ENCODE measurements around the gene PLVAP. TPM values are rescaled to one million over a fixed set of nuclear protein-coding genes. Genes with fewer than 3 reads are reported as not detected.

The PLVAP gene
- polyA plus RNA-seq, 2 of the 4 experiments (the other 2 are of a cell fraction), result not detected

- H3K27ac ChIP-seq, result peak overlapping the region in 1 of 2 experiments; percentile 98; a peak in 3 of 6 replicates
- ATAC-seq (no peak), FAIRE-seq (no peak), DNase-seq (ENCODE audit: low read depth in 1 of 2, low spot score in 1 of 2) (no peak)
- WGBS (ENCODE audit: missing lambda C conversion rate), result 56% methylated on average over 10 of the region's 10 CpGs
- peaks cover 25% of the 10 kb centered on the region for H3K4me1 ChIP-seq
- ChIA-PET POLR2A (interaction anchor here (0.6 kb wide), 1 partner anchor 68 kb away, joined by 5 read pairs; no protein-coding TSS in a partner anchor), CTCF (interaction anchor here (0.7 to 1.3 kb wide), 2 partner anchors 8 to 43 kb away, joined by 3 read pairs; no protein-coding TSS in a partner anchor)
- TF ChIP-seq CHD4 (IDR thresholded peaks at IDR 0.05; ENCODE audit: borderline replicate concordance) (no peak), CBX8 (IDR thresholded peaks at IDR 0.05) (no peak), SMC3 (IDR thresholded peaks at IDR 0.05) (no peak), REST (IDR thresholded peaks at IDR 0.05) (no peak), HMGXB4 (CRISPR knock-in tag; IDR thresholded peaks at IDR 0.05; ENCODE audit: borderline replicate concordance) (no peak), ELK1 (IDR thresholded peaks at IDR 0.05; ENCODE audit: low read depth, low read length) (no peak), FOSB (CRISPR knock-in tag; IDR thresholded peaks at IDR 0.05) (no peak), USF2 (IDR thresholded peaks at IDR 0.05) (no peak), JUN (IDR thresholded peaks at IDR 0.05) (no peak), POLR2AphosphoS2 (conservative IDR thresholded peaks at IDR 0.05; ENCODE audit: low read length) (no peak), EHMT2 (IDR thresholded peaks at IDR 0.05; ENCODE audit: low read depth) (no peak), ZC3H11A (IDR thresholded peaks at IDR 0.05) (no peak), CEBPB (IDR thresholded peaks at IDR 0.05) (no peak)
- TF ChIP-seq, protein P1, sequence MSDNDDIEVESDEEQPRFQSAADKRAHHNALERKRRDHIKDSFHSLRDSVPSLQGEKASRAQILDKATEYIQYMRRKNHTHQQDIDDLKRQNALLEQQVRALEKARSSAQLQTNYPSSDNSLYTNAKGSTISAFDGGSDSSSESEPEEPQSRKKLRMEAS (IDR thresholded peaks at IDR 0.05), result no peak
- no peaks in the 10 kb centered on the region for H3K9me3 ChIP-seq
- no peak overlapping the region; the same call in 2 of the 3 replicates for H3K4me3 ChIP-seq
- H3K4me2 ChIP-seq, result peak overlapping the region; percentile 84
Measured at GRCh38 chr19:17335575-17335974, 41.6 kb downstream of the PLVAP start.

- H3K4me1 ChIP-seq, result peaks cover 21% of the 10 kb centered on the region
- H3K9me3 ChIP-seq, result no peaks in the 10 kb centered on the region
- DNase-seq (ENCODE audit: low read depth in 1 of 2, low spot score in 1 of 2) (peak; percentile 73 to 99), ATAC-seq (peak; percentile 63 to 72), FAIRE-seq (no peak)
- ChIA-PET POLR2A (interaction anchor here (0.6 to 1.0 kb wide), 4 partner anchors 26 to 68 kb away, joined by 3 to 5 read pairs (median 4); partner anchors contain the start of genes BABAM1, DDA1 and MRPL34), CTCF (interaction anchor here (0.8 to 2.5 kb wide), 4 partner anchors 25 to 42 kb away, joined by 3 to 9 read pairs (median 6); partner anchors contain the start of gene DDA1)
- H3K4me2 ChIP-seq, result peak within 1 kb of the TSS; percentile 84
- 6% methylated on average over 36 of the region's 86 CpGs for WGBS (ENCODE audit: missing lambda C conversion rate)
- peak within 1 kb of the TSS; percentile 82 to 98 for H3K27ac ChIP-seq
- H3K4me3 ChIP-seq, result peak within 1 kb of the TSS; percentile 69
- TF ChIP-seq ZC3H11A (IDR thresholded peaks at IDR 0.05) (no peak), CBX8 (IDR thresholded peaks at IDR 0.05) (no peak), HEYL (CRISPR knock-in tag; IDR thresholded peaks at IDR 0.05) (no peak), NR3C1 (IDR thresholded peaks at IDR 0.05) (no peak), KDM5A (IDR thresholded peaks at IDR 0.05) (no peak), FOSL2 (IDR thresholded peaks at IDR 0.05) (no peak), FOSL2 (CRISPR knock-in tag; IDR thresholded peaks at IDR 0.05) (peak; percentile 35), SREBF2 (IDR thresholded peaks at IDR 0.05) (no peak), HOXB13 (CRISPR knock-in tag; IDR thresholded peaks at IDR 0.05; ENCODE audit: low read depth) (no peak), MYC (IDR thresholded peaks at IDR 0.05; ENCODE audit: borderline replicate concordance, low read length) (no peak), E2F6 (IDR thresholded peaks at IDR 0.05; ENCODE audit: borderline replicate concordance, low read depth) (0 out of 2 replicates have a peak, but pooled peaks have one; percentile 43)
- TF ChIP-seq, protein P2, sequence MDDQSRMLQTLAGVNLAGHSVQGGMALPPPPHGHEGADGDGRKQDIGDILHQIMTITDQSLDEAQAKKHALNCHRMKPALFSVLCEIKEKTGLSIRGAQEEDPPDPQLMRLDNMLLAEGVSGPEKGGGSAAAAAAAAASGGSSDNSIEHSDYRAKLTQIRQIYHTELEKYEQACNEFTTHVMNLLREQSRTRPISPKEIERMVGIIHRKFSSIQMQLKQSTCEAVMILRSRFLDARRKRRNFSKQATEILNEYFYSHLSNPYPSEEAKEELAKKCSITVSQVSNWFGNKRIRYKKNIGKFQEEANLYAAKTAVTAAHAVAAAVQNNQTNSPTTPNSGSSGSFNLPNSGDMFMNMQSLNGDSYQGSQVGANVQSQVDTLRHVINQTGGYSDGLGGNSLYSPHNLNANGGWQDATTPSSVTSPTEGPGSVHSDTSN (IDR thresholded peaks at IDR 0.05), result peak; percentile 75; the same call in 1 of the 2 replicates
- TF ChIP-seq, protein P1 (IDR thresholded peaks at IDR 0.05), result peak; percentile 80
Measured at GRCh38 chr19:17334414-17335409, 42.4 kb downstream of the PLVAP start, which contains the start of gene ANO8. TSS of gene ANO8 (minus strand) at chr19:17334855. CDS start at chr19:17334670, 185 bp downstream.
